Chondrocyte (in vitro differentiated cells): ENCODE measurements around the gene TOMM34. TPM values are rescaled to one million over a fixed set of nuclear protein-coding genes. Genes with fewer than 3 reads are reported as not detected.

Source experiments
- DNase-seq: peaks from one replicate; pipeline ENCODE4 v3.0.0; 2021; ENCODE audit warnings: mixed read lengths, low spot score
- H3K27ac Mint-ChIP-seq: one replicate; pipeline ENCODE4 v1.8.0; 2021; ENCODE audit warnings: mild to moderate bottlenecking, moderate library complexity, mixed read lengths; ENCODE audit not compliant: unreplicated experiment
- H3K27me3 Mint-ChIP-seq: 2 replicates; pipeline ENCODE4 v1.8.0; 2021; ENCODE audit warnings: low read depth, mixed read lengths
- H3K36me3 Mint-ChIP-seq: 2 replicates; pipeline ENCODE4 v1.8.0; 2021; ENCODE audit warnings: low read depth, mixed read lengths
- H3K4me1 Mint-ChIP-seq: 2 replicates; pipeline ENCODE4 v1.8.0; 2021; ENCODE audit warnings: low read depth, mild to moderate bottlenecking, mixed read lengths
- H3K4me3 Mint-ChIP-seq: one replicate; pipeline ENCODE4 v1.8.0; 2021; ENCODE audit warnings: mild to moderate bottlenecking, moderate library complexity, mixed read lengths; ENCODE audit not compliant: unreplicated experiment
- H3K9me3 Mint-ChIP-seq: 2 replicates; pipeline ENCODE4 v1.8.0; 2021; ENCODE audit warnings: low read depth, mixed read lengths
- total RNA-seq: library from RNA; stranded (reverse); gene quantifications from 3 replicates; pipeline ENCODE4 v1.2.1, GENCODE V29; 2021
- TF ChIP-seq, protein P1 (sequence below): fragments of 200-600 bp; sonication (generic); IDR thresholded peaks from 2 replicates; pipeline ENCODE4 v1.5.0; 2021; ENCODE audit warnings: antibody characterized with exemption, mild to moderate bottlenecking, moderate library complexity

Gene TOMM34
- total RNA-seq, 1 donor from 2014 or later: 16.2 TPM

DNA sequence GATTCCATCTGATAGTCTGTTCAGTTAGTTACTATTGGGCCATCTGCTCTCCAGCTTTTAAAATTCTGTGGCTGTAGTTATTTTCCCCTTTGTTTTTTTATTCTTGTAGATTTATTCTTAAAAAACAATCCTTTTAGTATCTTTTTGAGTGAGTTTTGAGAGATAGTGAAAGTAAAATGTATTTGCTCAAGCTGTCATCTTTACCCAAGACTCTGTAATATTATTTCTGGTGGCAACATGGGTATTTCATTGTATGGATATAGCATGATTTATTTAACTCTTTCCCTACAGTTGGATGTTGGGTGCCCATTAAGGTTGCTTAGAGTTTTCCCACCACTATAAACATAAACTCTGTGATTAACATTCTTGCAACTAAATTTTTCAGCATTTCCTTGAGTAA lies 30.8 kb upstream of the TOMM34 start:
- H3K36me3 Mint-ChIP-seq: peaks cover 7% of the 10 kb centered on the region
- H3K4me1 Mint-ChIP-seq: peaks cover 23% of the 10 kb centered on the region
- no peak overlapping the region for H3K4me3 Mint-ChIP-seq
- no peak overlapping the region for H3K27ac Mint-ChIP-seq
- DNase-seq: no peak
- TF ChIP-seq, protein P1, sequence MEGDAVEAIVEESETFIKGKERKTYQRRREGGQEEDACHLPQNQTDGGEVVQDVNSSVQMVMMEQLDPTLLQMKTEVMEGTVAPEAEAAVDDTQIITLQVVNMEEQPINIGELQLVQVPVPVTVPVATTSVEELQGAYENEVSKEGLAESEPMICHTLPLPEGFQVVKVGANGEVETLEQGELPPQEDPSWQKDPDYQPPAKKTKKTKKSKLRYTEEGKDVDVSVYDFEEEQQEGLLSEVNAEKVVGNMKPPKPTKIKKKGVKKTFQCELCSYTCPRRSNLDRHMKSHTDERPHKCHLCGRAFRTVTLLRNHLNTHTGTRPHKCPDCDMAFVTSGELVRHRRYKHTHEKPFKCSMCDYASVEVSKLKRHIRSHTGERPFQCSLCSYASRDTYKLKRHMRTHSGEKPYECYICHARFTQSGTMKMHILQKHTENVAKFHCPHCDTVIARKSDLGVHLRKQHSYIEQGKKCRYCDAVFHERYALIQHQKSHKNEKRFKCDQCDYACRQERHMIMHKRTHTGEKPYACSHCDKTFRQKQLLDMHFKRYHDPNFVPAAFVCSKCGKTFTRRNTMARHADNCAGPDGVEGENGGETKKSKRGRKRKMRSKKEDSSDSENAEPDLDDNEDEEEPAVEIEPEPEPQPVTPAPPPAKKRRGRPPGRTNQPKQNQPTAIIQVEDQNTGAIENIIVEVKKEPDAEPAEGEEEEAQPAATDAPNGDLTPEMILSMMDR: no peak
- no peaks in the 10 kb centered on the region for H3K27me3 Mint-ChIP-seq
- H3K9me3 Mint-ChIP-seq: no peaks in the 10 kb centered on the region

DNA sequence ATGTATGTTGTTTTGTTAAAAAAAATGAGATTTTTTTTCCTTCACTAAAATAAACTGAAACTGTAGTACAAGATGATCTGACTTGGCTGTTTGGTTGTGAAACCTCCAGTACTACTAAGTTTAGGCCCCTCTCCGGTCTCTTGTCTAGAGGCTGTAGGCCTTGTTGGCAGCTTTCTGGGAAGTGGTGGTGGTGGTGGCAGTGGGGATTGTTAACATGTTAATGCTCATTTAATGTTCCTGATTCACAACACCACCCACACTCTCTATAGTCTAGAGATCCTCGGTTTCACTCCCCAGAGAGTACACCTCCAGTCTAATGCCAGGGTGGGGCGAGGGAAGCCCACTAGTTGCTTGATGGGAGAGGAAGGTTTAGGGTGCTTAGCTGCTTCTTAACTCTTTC lies 30.2 kb upstream of the TOMM34 start:
- no peaks in the 10 kb centered on the region for H3K9me3 Mint-ChIP-seq
- peaks cover 21% of the 10 kb centered on the region for H3K4me1 Mint-ChIP-seq
- peaks cover 3% of the 10 kb centered on the region for H3K36me3 Mint-ChIP-seq
- peak overlapping the region; percentile 18 for H3K27ac Mint-ChIP-seq
- no peaks in the 10 kb centered on the region for H3K27me3 Mint-ChIP-seq
- H3K4me3 Mint-ChIP-seq: no peak overlapping the region
- no peak for DNase-seq
- TF ChIP-seq, protein P1: no peak

DNA sequence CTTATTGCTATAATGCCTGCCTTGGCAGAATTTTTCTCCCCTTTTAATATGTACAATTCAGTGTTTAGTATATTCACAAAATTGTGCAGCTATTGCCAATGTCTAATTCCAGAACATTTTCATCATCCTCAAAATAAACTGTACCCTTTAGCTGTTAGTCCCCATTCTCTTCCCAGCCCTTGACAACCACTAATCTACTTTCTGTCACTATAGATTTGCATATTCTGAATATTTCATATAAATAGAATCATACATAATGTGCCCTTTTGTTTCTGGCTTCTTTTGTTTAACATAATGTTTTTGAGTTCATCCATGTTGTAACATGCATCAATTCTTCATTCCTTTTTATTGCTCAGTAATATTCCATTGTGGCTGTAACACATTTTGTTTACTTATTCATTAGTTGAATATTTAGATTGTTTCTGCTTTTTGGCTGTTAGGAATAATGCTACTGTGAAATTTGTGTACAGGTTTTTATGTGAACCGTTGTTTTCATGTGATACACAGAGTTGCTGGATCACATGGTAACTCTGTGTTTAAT lies 28.5 kb upstream of the TOMM34 start:
- no peak overlapping the region for H3K27ac Mint-ChIP-seq
- DNase-seq: no peak
- no peak overlapping the region for H3K4me3 Mint-ChIP-seq

DNA sequence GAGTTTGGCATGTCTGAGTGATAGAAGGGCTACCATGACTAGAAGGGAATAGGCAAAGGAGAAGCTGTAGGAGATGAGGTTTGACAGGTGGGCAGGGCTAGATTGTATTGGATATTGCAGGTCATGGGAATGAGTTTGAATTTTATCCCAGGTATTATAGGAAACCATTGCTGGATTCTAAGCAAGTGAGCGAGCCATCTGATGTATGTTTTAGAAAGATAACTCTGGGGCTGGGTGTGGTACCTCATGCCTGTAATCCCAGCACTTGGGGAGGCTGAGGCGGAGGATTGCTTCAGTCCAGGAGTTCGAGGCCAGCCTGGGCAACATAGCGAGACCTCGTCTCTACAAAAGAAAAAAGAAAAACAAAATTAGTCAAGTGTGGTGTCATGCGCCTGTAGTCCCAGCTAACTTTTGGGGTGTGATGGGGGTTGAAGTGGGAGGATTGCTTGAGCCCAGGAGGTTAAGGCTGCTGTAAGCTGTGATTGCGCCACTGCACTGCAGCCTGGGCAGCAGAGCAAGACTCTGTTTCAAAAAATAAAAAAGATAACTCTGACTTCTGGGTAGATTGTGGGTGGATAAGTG lies 23.0 kb upstream of the TOMM34 start:
- TF ChIP-seq, protein P1: no peak
- H3K36me3 Mint-ChIP-seq: peaks cover 12% of the 10 kb centered on the region
- H3K27ac Mint-ChIP-seq: no peak overlapping the region

More for the DNA sequence above, 28.5 kb upstream of the TOMM34 start:
- Mint-ChIP-seq H3K27me3 (no peaks in the 10 kb centered on the region), H3K9me3 (no peaks in the 10 kb centered on the region), H3K36me3 (peaks cover 3% of the 10 kb centered on the region), H3K4me1 (peaks cover 19% of the 10 kb centered on the region)
- TF ChIP-seq, protein P1: no peak

DNA sequence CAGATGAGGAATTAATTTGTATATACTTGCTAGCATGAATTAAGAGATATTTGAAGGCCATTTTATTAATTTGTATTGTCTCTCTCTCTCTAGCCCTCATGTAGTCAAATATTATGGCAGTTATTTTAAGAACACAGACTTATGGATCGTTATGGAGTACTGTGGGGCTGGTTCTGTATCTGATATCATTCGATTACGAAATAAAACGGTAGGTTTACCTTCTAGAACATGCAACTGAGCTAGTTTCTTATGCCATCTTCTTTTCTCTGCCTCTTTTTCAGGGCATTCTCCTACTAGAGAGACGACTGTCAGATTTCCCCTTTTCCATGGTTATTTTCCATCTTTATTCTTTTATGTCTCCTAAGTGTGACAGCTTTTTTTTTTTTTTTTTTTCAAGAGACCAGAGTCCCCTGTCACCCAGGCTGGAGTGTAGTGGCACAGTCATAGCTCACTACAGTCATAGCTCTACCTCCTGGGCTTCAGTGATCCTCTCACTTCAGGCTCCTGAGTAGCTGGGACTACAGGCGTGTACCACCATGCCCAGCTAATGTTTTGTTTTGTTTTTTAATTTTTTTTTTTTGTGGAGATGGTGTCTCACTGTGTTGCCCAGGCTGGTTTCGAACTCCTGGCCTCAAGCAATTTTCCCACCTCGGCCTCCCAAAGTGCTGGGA lies 21.7 kb upstream of the TOMM34 start:
- H3K9me3 Mint-ChIP-seq: no peaks in the 10 kb centered on the region
- peaks cover 11% of the 10 kb centered on the region for H3K36me3 Mint-ChIP-seq
- TF ChIP-seq, protein P1: no peak
- H3K27ac Mint-ChIP-seq: no peak overlapping the region
- no peaks in the 10 kb centered on the region for H3K4me1 Mint-ChIP-seq
- no peaks in the 10 kb centered on the region for H3K27me3 Mint-ChIP-seq
- DNase-seq: no peak
- no peak overlapping the region for H3K4me3 Mint-ChIP-seq

More for the DNA sequence above, 23.0 kb upstream of the TOMM34 start:
- Mint-ChIP-seq H3K27me3 (no peaks in the 10 kb centered on the region), H3K4me3 (no peak overlapping the region), H3K9me3 (no peaks in the 10 kb centered on the region), H3K4me1 (no peaks in the 10 kb centered on the region)
- no peak for DNase-seq
